Stimulated activated CD4-positive, alpha-beta T cell treated with anti-CD3 and anti-CD28 coated beads, TNF-alpha, amount 100 ng/mL, for 48 hours (primary cell): ENCODE results near the gene POU3F1.

Experiments used
- DNase-seq, 3 donors: peaks; one replicate each; pipeline ENCODE4 v3.0.0-alpha.2; 2020; ENCODE audit warnings: low read depth in 3 of 3

Gene POU3F1

GRCh38 chr1:38004284-38005108 is 42.1 kb downstream of the POU3F1 start:
- DNase-seq = no peak

- no peak for DNase-seq
Measured at GRCh38 chr1:38003261-38004250, 43.0 kb downstream of the POU3F1 start.

GRCh38 chr1:38000529-38001455 is 45.8 kb downstream of the POU3F1 start:
- DNase-seq = no peak

GRCh38 chr1:38000233-38000528 is 46.4 kb downstream of the POU3F1 start:
- no peak for DNase-seq

GRCh38 chr1:37999430-38000232 is 47.0 kb downstream of the POU3F1 start:
- no peak for DNase-seq

GRCh38 chr1:37998913-37999429 is 47.6 kb downstream of the POU3F1 start:
- no peak for DNase-seq

GRCh38 chr1:37998089-37998808 is 48.3 kb downstream of the POU3F1 start:
- DNase-seq = no peak

GRCh38 chr1:37997256-37998088 is 49.1 kb downstream of the POU3F1 start:
- DNase-seq = no peak

- DNase-seq = no peak
Measured at GRCh38 chr1:37995751-37996345, 50.7 kb downstream of the POU3F1 start.

- DNase-seq = no peak
Measured at GRCh38 chr1:37994886-37995566, 51.6 kb downstream of the POU3F1 start.
